Measurements from ENCODE around the gene ZNF263.

Gene ZNF263

GRCh38 chr16:3282103-3282729 lies 1.1 kb upstream of the ZNF263 start (continued):
- TF ChIP-seq ZNF24 (tag by site-specific recombination; IDR thresholded peaks at IDR 0.05) (0 out of 2 replicates have a peak, but pooled peaks have one; percentile 7), ZNF223 (tag by site-specific recombination; IDR thresholded peaks at IDR 0.05) (no peak), PATZ1 (tag by site-specific recombination; IDR thresholded peaks at IDR 0.05) (no peak; the same call in 1 of the 2 replicates), SCRT2 (tag by site-specific recombination; IDR thresholded peaks at IDR 0.05) (peak; percentile 96), ZNF571 (tag by site-specific recombination; IDR thresholded peaks at IDR 0.05) (no peak), ZFP3 (tag by site-specific recombination; IDR thresholded peaks at IDR 0.05; ENCODE audit: low read depth) (no peak), ZIC2 (tag by site-specific recombination; IDR thresholded peaks at IDR 0.05) (peak; percentile 76; the same call in 1 of the 2 replicates), ZNF175 (tag by site-specific recombination; IDR thresholded peaks at IDR 0.05) (no peak), ZNF169 (tag by site-specific recombination; IDR thresholded peaks at IDR 0.05) (no peak), ZNF146 (tag by site-specific recombination; IDR thresholded peaks at IDR 0.05) (no peak), ZNF426 (tag by site-specific recombination; IDR thresholded peaks at IDR 0.05) (no peak), ZNF747 (tag by site-specific recombination; IDR thresholded peaks at IDR 0.05) (no peak), ZNF354C (tag by site-specific recombination; IDR thresholded peaks at IDR 0.05; ENCODE audit: borderline replicate concordance, low read depth) (no peak), ZNF366 (tag by site-specific recombination; conservative IDR thresholded peaks at IDR 0.05) (no peak), ZNF202 (tag by site-specific recombination; IDR thresholded peaks at IDR 0.05; ENCODE audit: borderline replicate concordance) (no peak), ZNF248 (tag by site-specific recombination; IDR thresholded peaks at IDR 0.05) (no peak), ZSCAN30 (tag by site-specific recombination; IDR thresholded peaks at IDR 0.05) (no peak), SETDB1 (IDR thresholded peaks at IDR 0.05; ENCODE audit: insufficient read length, low read length) (no peak), ZFHX2 (tag by site-specific recombination; conservative IDR thresholded peaks at IDR 0.05) (peak; percentile 30; the same call in 1 of the 2 replicates), ZNF548 (tag by site-specific recombination; IDR thresholded peaks at IDR 0.05) (no peak), ZXDB (tag by site-specific recombination; IDR thresholded peaks at IDR 0.05) (no peak), ZNF350 (tag by site-specific recombination; IDR thresholded peaks at IDR 0.05) (no peak), ZNF324 (tag by site-specific recombination; IDR thresholded peaks at IDR 0.05) (no peak), ZNF416 (tag by site-specific recombination; IDR thresholded peaks at IDR 0.05) (no peak), ZNF292 (tag by site-specific recombination; IDR thresholded peaks at IDR 0.05; ENCODE audit: borderline replicate concordance, low read depth) (no peak), ZNF555 (tag by site-specific recombination; conservative IDR thresholded peaks at IDR 0.05) (no peak), ZNF610 (tag by site-specific recombination; IDR thresholded peaks at IDR 0.05; ENCODE audit: borderline replicate concordance) (no peak; the same call in 1 of the 2 replicates), ZNF157 (tag by site-specific recombination; IDR thresholded peaks at IDR 0.05) (no peak), ZNF626 (tag by site-specific recombination; IDR thresholded peaks at IDR 0.05) (no peak), ZNF18 (tag by site-specific recombination; IDR thresholded peaks at IDR 0.05) (no peak), ZNF621 (tag by site-specific recombination; IDR thresholded peaks at IDR 0.05) (no peak), KLF16 (tag by site-specific recombination; IDR thresholded peaks at IDR 0.05) (no peak; the same call in 1 of the 2 replicates)
- TF ChIP-seq, protein P1, sequence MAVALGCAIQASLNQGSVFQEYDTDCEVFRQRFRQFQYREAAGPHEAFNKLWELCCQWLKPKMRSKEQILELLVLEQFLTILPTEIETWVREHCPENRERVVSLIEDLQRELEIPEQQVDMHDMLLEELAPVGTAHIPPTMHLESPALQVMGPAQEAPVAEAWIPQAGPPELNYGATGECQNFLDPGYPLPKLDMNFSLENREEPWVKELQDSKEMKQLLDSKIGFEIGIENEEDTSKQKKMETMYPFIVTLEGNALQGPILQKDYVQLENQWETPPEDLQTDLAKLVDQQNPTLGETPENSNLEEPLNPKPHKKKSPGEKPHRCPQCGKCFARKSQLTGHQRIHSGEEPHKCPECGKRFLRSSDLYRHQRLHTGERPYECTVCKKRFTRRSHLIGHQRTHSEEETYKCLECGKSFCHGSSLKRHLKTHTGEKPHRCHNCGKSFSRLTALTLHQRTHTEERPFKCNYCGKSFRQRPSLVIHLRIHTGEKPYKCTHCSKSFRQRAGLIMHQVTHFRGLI (tag by site-specific recombination; IDR thresholded peaks at IDR 0.05) = no peak; the same call in 1 of the 2 replicates
- TF ChIP-seq, protein P2, sequence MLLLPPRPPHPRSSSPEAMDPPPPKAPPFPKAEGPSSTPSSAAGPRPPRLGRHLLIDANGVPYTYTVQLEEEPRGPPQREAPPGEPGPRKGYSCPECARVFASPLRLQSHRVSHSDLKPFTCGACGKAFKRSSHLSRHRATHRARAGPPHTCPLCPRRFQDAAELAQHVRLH (tag by site-specific recombination; IDR thresholded peaks at IDR 0.05) = 0 out of 2 replicates have a peak, but pooled peaks have one; percentile 38
- TF ChIP-seq, protein P3, sequence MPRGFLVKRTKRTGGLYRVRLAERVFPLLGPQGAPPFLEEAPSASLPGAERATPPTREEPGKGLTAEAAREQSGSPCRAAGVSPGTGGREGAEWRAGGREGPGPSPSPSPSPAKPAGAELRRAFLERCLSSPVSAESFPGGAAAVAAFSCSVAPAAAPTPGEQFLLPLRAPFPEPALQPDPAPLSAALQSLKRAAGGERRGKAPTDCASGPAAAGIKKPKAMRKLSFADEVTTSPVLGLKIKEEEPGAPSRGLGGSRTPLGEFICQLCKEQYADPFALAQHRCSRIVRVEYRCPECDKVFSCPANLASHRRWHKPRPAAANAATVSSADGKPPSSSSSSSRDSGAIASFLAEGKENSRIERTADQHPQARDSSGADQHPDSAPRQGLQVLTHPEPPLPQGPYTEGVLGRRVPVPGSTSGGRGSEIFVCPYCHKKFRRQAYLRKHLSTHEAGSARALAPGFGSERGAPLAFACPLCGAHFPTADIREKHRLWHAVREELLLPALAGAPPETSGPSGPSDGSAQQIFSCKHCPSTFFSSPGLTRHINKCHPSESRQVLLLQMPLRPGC (tag by site-specific recombination; IDR thresholded peaks at IDR 0.05) = no peak

All from HEK293 (cell line).